Stimulated activated CD4-positive, alpha-beta T cell treated with anti-CD3 and anti-CD28 coated beads, Interleukin-12 subunit alpha, Interleukin-12 subunit beta, amount 100 ng/mL, for 4 hours (primary cell): ENCODE data around the gene HMG20B.

ENCODE experiments used
- DNase-seq: peaks from one replicate; pipeline ENCODE4 v3.0.0-alpha.2; 2020

Gene HMG20B

GRCh38 chr19:3585301-3586126 lies 12.8 kb downstream of the HMG20B start, which contains the start of gene GIPC3:
TSS of gene GIPC3 (plus strand) at chr19:3585478. CDS start at chr19:3585598, 120 bp downstream.
- DNase-seq = peak; percentile 17

GRCh38 chr19:3586127-3586626 lies 13.4 kb downstream of the HMG20B start:
- peak; percentile 51 for DNase-seq

GRCh38 chr19:3586707-3587346 lies 14.1 kb downstream of the HMG20B start:
- DNase-seq = no peak

GRCh38 chr19:3589439-3589838 lies 16.7 kb downstream of the HMG20B start:
- DNase-seq = no peak

- DNase-seq = no peak
Observed at GRCh38 chr19:3589949-3590348, 17.2 kb downstream of the HMG20B start.

GRCh38 chr19:3590991-3591659 lies 18.4 kb downstream of the HMG20B start:
- no peak for DNase-seq

- no peak for DNase-seq
Observed at GRCh38 chr19:3591876-3592613, 19.3 kb downstream of the HMG20B start.

GRCh38 chr19:3593156-3593555 lies 20.4 kb downstream of the HMG20B start:
- DNase-seq = no peak

GRCh38 chr19:3595521-3596061 lies 22.8 kb downstream of the HMG20B start:
- no peak for DNase-seq

GRCh38 chr19:3599776-3600187 lies 27.0 kb downstream of the HMG20B start:
- no peak for DNase-seq

GRCh38 chr19:3601021-3601420 lies 28.3 kb downstream of the HMG20B start:
- no peak for DNase-seq

- no peak for DNase-seq
Observed at GRCh38 chr19:3603121-3603811, 30.5 kb downstream of the HMG20B start.

GRCh38 chr19:3604227-3604986 lies 31.7 kb downstream of the HMG20B start:
- no peak for DNase-seq

- DNase-seq = no peak
Observed at GRCh38 chr19:3604987-3605343, 32.2 kb downstream of the HMG20B start.

- no peak for DNase-seq
Observed at GRCh38 chr19:3605361-3605760, 32.6 kb downstream of the HMG20B start.

- no peak for DNase-seq
Observed at GRCh38 chr19:3605770-3606169, 33.0 kb downstream of the HMG20B start.

GRCh38 chr19:3606174-3606689 lies 33.5 kb downstream of the HMG20B start:
- peak; percentile 20 for DNase-seq

GRCh38 chr19:3606690-3607289 lies 34.0 kb downstream of the HMG20B start, which contains the start of gene TBXA2R:
TSS of gene TBXA2R (minus strand) at chr19:3606875. CDS start at chr19:3600634, 6,241 bp downstream.
- peak; percentile 65 for DNase-seq

GRCh38 chr19:3607303-3608078 lies 34.7 kb downstream of the HMG20B start:
- DNase-seq = no peak
